Subcutaneous abdominal adipose tissue (tissue), 5 donors: ENCODE results near the gene RHOV.

Experiments
- H3K27ac ChIP-seq: one replicate; pipeline ENCODE4 v1.7.0; 2013; ENCODE audit warnings: low read depth, mild to moderate bottlenecking, inconsistent platforms, low read length, moderate library complexity
- H3K27me3 ChIP-seq, 5 donors: one replicate each; pipeline ENCODE4 v1.7.0; 2013; ENCODE audit warnings: low read length in 5 of 5, inconsistent platforms in 1 of 5; ENCODE audit not compliant: control insufficient read depth in 5 of 5, insufficient read depth in 4 of 5
- H3K36me3 ChIP-seq, 5 donors: one replicate each; pipeline ENCODE4 v1.7.0; 2013; ENCODE audit warnings: low read length in 5 of 5; ENCODE audit not compliant: control insufficient read depth in 5 of 5, insufficient read depth in 5 of 5
- H3K4me1 ChIP-seq, 5 donors: one replicate each; pipeline ENCODE4 v1.7.0; 2013; ENCODE audit warnings: low read length in 5 of 5, mild to moderate bottlenecking in 3 of 5, moderate library complexity in 1 of 5; ENCODE audit not compliant: control insufficient read depth in 5 of 5, insufficient read depth in 5 of 5
- H3K4me3 ChIP-seq, 5 donors: one replicate each; pipeline ENCODE4 v1.7.0; 2013; ENCODE audit warnings: low read length in 5 of 5, low read depth in 1 of 5
- H3K9ac ChIP-seq, 5 donors: one replicate each; pipeline ENCODE4 v1.7.0; 2013; ENCODE audit warnings: low read length in 5 of 5, mild to moderate bottlenecking in 4 of 5, moderate library complexity in 3 of 5
- H3K9me3 ChIP-seq, 5 donors: one replicate each; pipeline ENCODE4 v1.7.0; 2013; ENCODE audit warnings: low read length in 5 of 5; ENCODE audit not compliant: control insufficient read depth in 5 of 5
- donor health status: healthy.
- donor health status: healthy.
- donor health status: healthy.
- donor health status: healthy.
- donor health status: healthy.

The RHOV gene

DNA sequence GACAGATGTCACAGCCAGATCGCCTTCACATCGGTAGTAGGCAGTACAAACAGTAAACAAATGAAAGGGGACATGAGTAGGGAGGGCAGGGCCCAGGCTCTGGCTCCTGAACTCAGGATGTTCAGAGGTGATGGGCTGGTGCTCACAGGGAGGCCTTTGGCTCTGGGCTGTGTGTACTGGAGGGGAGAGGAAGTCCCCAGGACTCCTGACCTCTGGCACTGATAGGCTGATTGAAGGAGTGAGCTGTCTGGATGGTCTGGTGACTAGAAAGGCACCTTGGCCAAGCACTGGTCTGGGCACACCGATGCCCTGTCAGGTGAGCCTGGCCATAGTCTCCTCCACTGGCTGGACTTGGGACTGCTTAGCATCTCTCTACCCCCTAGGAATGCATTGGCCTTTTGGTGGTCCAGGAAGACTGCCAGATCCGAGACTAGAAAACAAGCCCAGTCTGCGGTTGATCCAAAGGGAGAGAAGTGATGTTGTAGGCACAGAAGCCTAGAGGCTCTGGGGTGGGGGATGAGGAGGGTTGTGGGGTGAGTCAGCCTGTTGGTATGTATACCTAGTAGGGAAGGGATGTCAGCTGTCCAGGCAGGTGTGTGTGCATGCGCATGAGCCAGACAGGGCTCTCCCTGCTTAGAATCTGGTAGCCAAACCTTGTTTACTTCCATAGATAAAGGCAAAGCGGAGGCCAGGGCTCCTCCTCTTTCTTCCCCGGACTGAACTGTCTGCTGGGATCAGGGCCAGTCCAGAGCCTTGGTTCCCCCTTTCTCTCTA, 28.3 kb downstream of the RHOV start:
- H3K4me3 ChIP-seq: no peak overlapping the region
- peaks cover 0 to 20% (median 15%) of the 10 kb centered on the region in 5 donors for H3K27me3 ChIP-seq

DNA sequence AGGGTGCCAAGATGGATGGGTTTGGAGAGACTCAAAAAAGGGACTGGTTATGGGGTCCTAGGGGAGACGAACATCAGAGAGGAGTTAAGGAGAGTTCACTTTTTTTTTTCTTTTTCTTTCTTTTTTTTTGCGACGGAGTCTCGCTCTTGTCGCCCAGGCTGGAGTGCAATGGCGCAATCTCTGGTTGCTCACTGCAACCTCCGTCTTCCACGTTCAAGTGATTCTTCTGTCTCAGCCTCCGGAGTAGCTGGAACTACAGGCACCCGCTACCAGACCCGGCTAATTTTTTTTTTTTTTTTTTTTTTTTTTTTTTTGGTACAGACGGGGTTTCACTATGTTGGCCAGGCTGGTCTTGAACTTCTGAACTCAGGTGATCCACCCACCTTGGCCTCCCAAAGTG, 29.0 kb downstream of the RHOV start:
- H3K9me3 ChIP-seq: no peaks in the 10 kb centered on the region
- peaks cover 0 to 20% (median 15%) of the 10 kb centered on the region in 5 donors for H3K27me3 ChIP-seq
- no peaks in the 10 kb centered on the region for H3K36me3 ChIP-seq
- no peak overlapping the region for H3K27ac ChIP-seq
- H3K9ac ChIP-seq: no peak overlapping the region
- H3K4me1 ChIP-seq: peaks cover 1 to 35% (median 20%) of the 10 kb centered on the region in 5 donors
- H3K4me3 ChIP-seq: peak overlapping the region; percentile 49 to 71 (median 60)

More for the DNA sequence above, 28.3 kb downstream of the RHOV start:
- Histone ChIP-seq H3K9me3 (no peaks in the 10 kb centered on the region), H3K36me3 (no peaks in the 10 kb centered on the region), H3K27ac (no peak overlapping the region), H3K9ac (no peak overlapping the region), H3K4me1 (peaks cover 1 to 35% (median 20%) of the 10 kb centered on the region in 5 donors)

GRCh38 chr15:40844696-40845030, 29.4 kb downstream of the RHOV start:
- no peak overlapping the region for H3K27ac ChIP-seq
- peak overlapping the region; percentile 49 to 71 (median 60) for H3K4me3 ChIP-seq
- peaks cover 1 to 35% (median 20%) of the 10 kb centered on the region in 5 donors for H3K4me1 ChIP-seq
- no peak overlapping the region for H3K9ac ChIP-seq
- H3K27me3 ChIP-seq: peaks cover 0 to 20% (median 15%) of the 10 kb centered on the region in 5 donors
- H3K36me3 ChIP-seq: no peaks in the 10 kb centered on the region
- no peaks in the 10 kb centered on the region for H3K9me3 ChIP-seq

- Histone ChIP-seq H3K27ac (no peak within 1 kb of the TSS), H3K4me1 (peaks cover 1 to 35% (median 20%) of the 10 kb centered on the region in 5 donors), H3K9me3 (no peaks in the 10 kb centered on the region), H3K9ac (peak within 1 kb of the TSS in 2 of 5 donors; percentile 28 to 32), H3K4me3 (peak within 1 kb of the TSS; percentile 49 to 71 (median 60)), H3K27me3 (peaks cover 0 to 20% (median 15%) of the 10 kb centered on the region in 5 donors), H3K36me3 (no peaks in the 10 kb centered on the region)
Observed at GRCh38 chr15:40843885-40844695, 29.9 kb downstream of the RHOV start, which contains the start of gene SPINT1. Gene SPINT1 (plus strand): TSS chr15:40844048. CDS start chr15:40844555, 507 bp downstream.

- peak overlapping the region in 1 of 5 donors; percentile 32 for H3K9ac ChIP-seq
- no peaks in the 10 kb centered on the region for H3K9me3 ChIP-seq
- peaks cover 1 to 35% (median 20%) of the 10 kb centered on the region in 5 donors for H3K4me1 ChIP-seq
- peaks cover 0 to 20% (median 15%) of the 10 kb centered on the region in 5 donors for H3K27me3 ChIP-seq
- no peaks in the 10 kb centered on the region for H3K36me3 ChIP-seq
- H3K4me3 ChIP-seq: peak overlapping the region in 4 of 5 donors; percentile 8 to 67 (median 34)
- H3K27ac ChIP-seq: no peak overlapping the region
Observed at GRCh38 chr15:40843261-40843884, 30.7 kb downstream of the RHOV start.

DNA sequence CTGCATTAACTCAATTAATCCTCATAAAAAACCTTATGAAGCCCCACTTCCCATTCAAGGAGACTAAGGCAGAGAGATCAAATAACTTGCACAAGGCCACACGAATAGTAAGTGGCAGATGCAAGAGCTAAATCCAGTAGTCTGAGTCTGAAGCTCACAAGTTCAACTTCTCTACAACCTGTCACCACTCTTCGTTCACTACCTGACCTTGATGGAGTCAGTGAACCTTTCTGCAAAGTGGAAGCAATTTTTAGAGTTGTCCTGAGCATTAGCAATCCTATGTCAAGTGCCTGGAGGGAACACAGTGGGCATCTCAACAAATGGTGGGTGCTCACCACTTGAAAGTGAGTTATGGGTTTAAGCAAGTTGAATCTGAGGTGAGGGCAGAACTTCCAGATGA, 32.3 kb downstream of the RHOV start:
- Histone ChIP-seq H3K27ac (no peak overlapping the region), H3K9ac (no peak overlapping the region), H3K36me3 (no peaks in the 10 kb centered on the region), H3K9me3 (no peaks in the 10 kb centered on the region), H3K4me3 (no peak overlapping the region), H3K4me1 (peaks cover 1 to 22% (median 17%) of the 10 kb centered on the region in 5 donors), H3K27me3 (peaks cover 0 to 20% (median 15%) of the 10 kb centered on the region in 5 donors)

DNA sequence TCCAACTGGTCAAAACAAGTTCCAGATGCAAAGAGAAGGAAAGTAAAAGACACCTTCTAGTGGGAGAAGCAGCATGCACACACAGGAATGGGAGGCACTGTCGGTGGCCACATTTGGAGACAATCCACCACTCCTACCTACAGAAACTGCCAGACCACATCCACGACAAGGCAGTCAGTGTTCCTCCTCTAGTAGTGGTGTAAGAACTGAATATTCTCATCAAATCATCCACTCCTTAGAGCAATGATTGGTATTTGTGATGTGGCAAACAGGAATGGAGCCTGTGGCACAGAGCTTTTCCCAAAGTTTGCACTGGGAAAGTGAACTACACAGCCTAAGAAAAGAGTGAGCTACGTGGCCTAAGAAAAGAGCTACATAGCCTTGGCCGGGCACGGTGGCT, 35.3 kb downstream of the RHOV start:
- no peaks in the 10 kb centered on the region for H3K9me3 ChIP-seq
- no peak overlapping the region for H3K9ac ChIP-seq
- H3K27ac ChIP-seq: no peak overlapping the region
- peaks cover 0 to 5% (median 3%) of the 10 kb centered on the region in 5 donors for H3K4me1 ChIP-seq
- H3K36me3 ChIP-seq: no peaks in the 10 kb centered on the region
- H3K4me3 ChIP-seq: no peak overlapping the region
- H3K27me3 ChIP-seq: peaks cover 0 to 8% (median 3%) of the 10 kb centered on the region in 5 donors

DNA sequence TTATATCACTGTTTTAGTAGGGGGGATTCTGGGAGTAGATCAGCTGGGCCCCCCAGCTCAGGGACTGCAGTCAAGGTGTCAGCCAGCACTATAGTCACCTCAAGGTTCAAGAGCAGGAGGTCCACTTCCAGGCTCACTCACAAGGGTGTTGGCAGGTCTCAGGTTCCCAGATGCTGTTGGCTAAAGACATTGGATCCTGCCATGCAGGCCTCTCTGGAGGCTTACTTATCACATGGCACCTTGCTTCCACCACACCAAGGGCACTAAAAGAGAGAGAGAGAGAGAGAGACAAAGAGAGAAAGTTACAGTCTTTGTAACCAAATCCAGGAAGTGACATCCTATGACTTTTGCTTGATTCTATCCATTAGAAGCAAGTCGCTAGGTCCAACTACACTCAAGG, 38.0 kb downstream of the RHOV start:
- Histone ChIP-seq H3K27me3 (no peaks in the 10 kb centered on the region), H3K36me3 (no peaks in the 10 kb centered on the region), H3K9ac (no peak overlapping the region), H3K9me3 (no peaks in the 10 kb centered on the region), H3K4me1 (no peaks in the 10 kb centered on the region), H3K27ac (no peak overlapping the region), H3K4me3 (no peak overlapping the region)

- Histone ChIP-seq H3K27ac (no peak overlapping the region), H3K9ac (no peak overlapping the region), H3K27me3 (peaks cover 0 to 6% (median 0%) of the 10 kb centered on the region in 5 donors), H3K9me3 (no peaks in the 10 kb centered on the region), H3K4me1 (no peaks in the 10 kb centered on the region), H3K4me3 (no peak overlapping the region), H3K36me3 (no peaks in the 10 kb centered on the region)
Observed at GRCh38 chr15:40832903-40833302, 41.1 kb downstream of the RHOV start.
